GM12878 (cell line): ENCODE measurements around the gene DMXL1. TPM values are rescaled to one million over a fixed set of nuclear protein-coding genes. Genes with fewer than 3 reads are reported as not detected.

Experiments used
- BCL11A ChIP-seq: IDR thresholded peaks from 2 replicates; pipeline ENCODE4 v1.6.1; 2011; ENCODE audit warnings: low read depth, low read length
- BHLHE40 ChIP-seq, 2 experiments: fragments of 450-650 bp in 1 of 2; IDR thresholded peaks; 2 replicates each; pipeline ENCODE4 v1.6.1; 2011 to 2017; ENCODE audit warnings: low read depth in 2 of 2, borderline replicate concordance in 1 of 2, improper control_type of control experiment in 1 of 2, low read length in 1 of 2, mild to moderate bottlenecking in 1 of 2
- CEBPB ChIP-seq, 2 experiments: fragments of 150-350 bp in 1 of 2; IDR thresholded peaks; 2 replicates each; pipeline ENCODE4 v1.6.1; 2012 to 2014; ENCODE audit warnings: low read depth in 2 of 2, low read length in 2 of 2, borderline replicate concordance in 1 of 2, inconsistent platforms in 1 of 2
- CHD2 ChIP-seq: IDR thresholded peaks from 2 replicates; pipeline ENCODE4 v1.6.1; 2011; ENCODE audit warnings: low read depth, low read length, improper control_type of control experiment, borderline replicate concordance
- HDAC6 ChIP-seq: fragments of 200-600 bp; sonication (generic); IDR thresholded peaks from one replicate; pipeline ENCODE4 v1.8.0; 2017; ENCODE audit warnings: antibody characterized with exemption; ENCODE audit not compliant: unreplicated experiment
- JUND ChIP-seq: IDR thresholded peaks from 2 replicates; pipeline ENCODE4 v1.6.1; 2012; ENCODE audit warnings: low read depth, mild to moderate bottlenecking, low read length, improper control_type of control experiment, moderate library complexity
- MTA3 ChIP-seq: IDR thresholded peaks from 2 replicates; pipeline ENCODE4 v1.6.1; 2012; ENCODE audit warnings: low read length, inconsistent platforms, borderline replicate concordance
- NFIC ChIP-seq: IDR thresholded peaks from 2 replicates; pipeline ENCODE4 v1.6.1; 2012; ENCODE audit warnings: low read depth, mild to moderate bottlenecking, inconsistent platforms, low read length, moderate library complexity
- NFXL1 ChIP-seq: fragments of 450-650 bp; IDR thresholded peaks from 2 replicates; pipeline ENCODE4 v1.6.1; 2017; ENCODE audit warnings: antibody characterized with exemption, mild to moderate bottlenecking, borderline replicate concordance
- RCOR1 ChIP-seq: conservative IDR thresholded peaks from 2 replicates; pipeline ENCODE4 v1.6.1; 2012; ENCODE audit warnings: low read depth, low read length, improper control_type of control experiment
- REST ChIP-seq: IDR thresholded peaks from 2 replicates; pipeline ENCODE4 v1.6.1; 2012; ENCODE audit warnings: mild to moderate bottlenecking, low read depth, low read length
- SIX5 ChIP-seq: IDR thresholded peaks from 2 replicates; pipeline ENCODE4 v1.6.1; 2011; ENCODE audit warnings: mild to moderate bottlenecking, low read depth, low read length, moderate library complexity; ENCODE audit not compliant: severe bottlenecking
- SMAD1 ChIP-seq: fragments of 450-650 bp; IDR thresholded peaks from 2 replicates; pipeline ENCODE4 v1.6.1; 2018; ENCODE audit warnings: mild to moderate bottlenecking, low read depth; ENCODE audit not compliant: partially characterized antibody
- SRF ChIP-seq, 2 experiments: IDR thresholded peaks; 2 replicates each; pipeline ENCODE4 v1.6.1; 2011; ENCODE audit warnings: low read depth in 2 of 2, low read length in 2 of 2, mild to moderate bottlenecking in 1 of 2, moderate library complexity in 1 of 2
- TARDBP ChIP-seq: IDR thresholded peaks from 2 replicates; pipeline ENCODE4 v1.6.1; 2016; ENCODE audit warnings: borderline replicate concordance
- YBX1 ChIP-seq: fragments of 450-650 bp; IDR thresholded peaks from 2 replicates; pipeline ENCODE4 v1.6.1; 2016; ENCODE audit warnings: antibody characterized with exemption
- ZNF622 ChIP-seq: fragments of 450-650 bp; IDR thresholded peaks from 2 replicates; pipeline ENCODE4 v1.6.1; 2017; ENCODE audit warnings: mild to moderate bottlenecking, inconsistent platforms
- polyA plus RNA-seq, 11 experiments: library from polyadenylated mRNA; depleted of rRNA in 4 of 11; unstranded in 6 of 11; stranded (reverse) in 5 of 11; fragments of >200 nt; fragmentation: Nextera tagmentation in 4 of 11; fragmentation: Illumina TruSeq in 1 of 11; extraction: Ambion mirVana in 4 of 11; extraction: Trizol in 1 of 11; gene quantifications; 1 replicate in 1 of 11; 2 replicates in 10 of 11; pipeline versions ENCODE4 v1.2.1 to v1.2.3, GENCODE V29; 2011 to 2016; ENCODE audit warnings: inconsistent platforms in 2 of 11, missing spikeins in 2 of 11, low read depth in 1 of 11
- total RNA-seq, 4 experiments: library from RNA; depleted of rRNA in 3 of 4; stranded (reverse); fragments of >200 nt in 3 of 4; fragmentation: Illumina TruSeq in 1 of 4; extraction: Trizol in 1 of 4; gene quantifications; 2 replicates each; pipeline versions ENCODE4 v1.2.1 to v1.2.3, GENCODE V29; 2013 to 2021
- TF ChIP-seq, protein P1 (sequence below): fragments of 150-350 bp; IDR thresholded peaks from 2 replicates; pipeline ENCODE4 v1.6.1; 2016; ENCODE audit warnings: low read depth, low read length
- TF ChIP-seq, protein P2 (sequence below): IDR thresholded peaks from 2 replicates; pipeline ENCODE4 v1.6.1; 2012; ENCODE audit warnings: improper control_type of control experiment, low read depth, low read length; ENCODE audit not compliant: insufficient replicate concordance

Gene DMXL1
- total and polyA plus RNA-seq, 10 of the 15 experiments (the other 5 are each of a cell fraction or from before 2014, with no cell fraction given), result 9.1 to 67.7 (median 34.1) TPM

DNA sequence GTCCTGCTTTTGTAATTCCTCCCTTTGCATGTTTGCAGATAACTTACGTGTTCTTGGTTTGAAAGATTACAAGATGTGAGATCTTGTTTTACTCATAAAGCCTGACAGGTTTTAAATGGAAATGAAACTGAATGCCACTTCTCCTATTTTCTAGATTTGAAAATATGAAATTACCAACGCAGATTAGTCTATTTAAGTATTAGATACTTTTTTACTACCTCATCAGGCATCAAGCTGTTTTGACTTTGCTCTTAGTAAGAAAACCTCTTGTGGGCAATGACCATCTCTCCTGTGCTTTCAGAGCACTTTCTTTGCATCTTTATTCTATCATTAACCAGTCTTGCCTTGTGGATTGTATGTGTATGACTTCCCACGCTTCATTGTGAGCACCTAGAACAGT, 3.5 kb downstream of the DMXL1 start (continued):
- no peak for TF ChIP-seq REST
- TF ChIP-seq CHD2, result no peak
- TF ChIP-seq SIX5, result no peak
- no peak for TF ChIP-seq MTA3
- no peak for TF ChIP-seq HDAC6
- no peak for TF ChIP-seq BCL11A
- no peak for TF ChIP-seq SMAD1
- TF ChIP-seq ZNF622, result no peak
- peak in 1 of 2 experiments; percentile 46; a peak in 1 of 4 replicates for TF ChIP-seq BHLHE40 (IDR thresholded peaks at IDR 0.05; ENCODE audit: borderline replicate concordance in 1 of 2, low read depth in 2 of 2, low read length in 1 of 2)
- no peak for TF ChIP-seq SRF (IDR thresholded peaks at IDR 0.05; ENCODE audit: low read depth in 2 of 2, low read length in 2 of 2)
- TF ChIP-seq RCOR1, result no peak
- TF ChIP-seq, protein P1, sequence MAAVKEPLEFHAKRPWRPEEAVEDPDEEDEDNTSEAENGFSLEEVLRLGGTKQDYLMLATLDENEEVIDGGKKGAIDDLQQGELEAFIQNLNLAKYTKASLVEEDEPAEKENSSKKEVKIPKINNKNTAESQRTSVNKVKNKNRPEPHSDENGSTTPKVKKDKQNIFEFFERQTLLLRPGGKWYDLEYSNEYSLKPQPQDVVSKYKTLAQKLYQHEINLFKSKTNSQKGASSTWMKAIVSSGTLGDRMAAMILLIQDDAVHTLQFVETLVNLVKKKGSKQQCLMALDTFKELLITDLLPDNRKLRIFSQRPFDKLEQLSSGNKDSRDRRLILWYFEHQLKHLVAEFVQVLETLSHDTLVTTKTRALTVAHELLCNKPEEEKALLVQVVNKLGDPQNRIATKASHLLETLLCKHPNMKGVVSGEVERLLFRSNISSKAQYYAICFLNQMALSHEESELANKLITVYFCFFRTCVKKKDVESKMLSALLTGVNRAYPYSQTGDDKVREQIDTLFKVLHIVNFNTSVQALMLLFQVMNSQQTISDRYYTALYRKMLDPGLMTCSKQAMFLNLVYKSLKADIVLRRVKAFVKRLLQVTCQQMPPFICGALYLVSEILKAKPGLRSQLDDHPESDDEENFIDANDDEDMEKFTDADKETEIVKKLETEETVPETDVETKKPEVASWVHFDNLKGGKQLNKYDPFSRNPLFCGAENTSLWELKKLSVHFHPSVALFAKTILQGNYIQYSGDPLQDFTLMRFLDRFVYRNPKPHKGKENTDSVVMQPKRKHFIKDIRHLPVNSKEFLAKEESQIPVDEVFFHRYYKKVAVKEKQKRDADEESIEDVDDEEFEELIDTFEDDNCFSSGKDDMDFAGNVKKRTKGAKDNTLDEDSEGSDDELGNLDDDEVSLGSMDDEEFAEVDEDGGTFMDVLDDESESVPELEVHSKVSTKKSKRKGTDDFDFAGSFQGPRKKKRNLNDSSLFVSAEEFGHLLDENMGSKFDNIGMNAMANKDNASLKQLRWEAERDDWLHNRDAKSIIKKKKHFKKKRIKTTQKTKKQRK, result no peak
- peak; percentile 90 for TF ChIP-seq NFIC
- no peak for TF ChIP-seq CEBPB (IDR thresholded peaks at IDR 0.05; ENCODE audit: borderline replicate concordance in 1 of 2, low read depth in 2 of 2, low read length in 2 of 2)
- TF ChIP-seq, protein P2, sequence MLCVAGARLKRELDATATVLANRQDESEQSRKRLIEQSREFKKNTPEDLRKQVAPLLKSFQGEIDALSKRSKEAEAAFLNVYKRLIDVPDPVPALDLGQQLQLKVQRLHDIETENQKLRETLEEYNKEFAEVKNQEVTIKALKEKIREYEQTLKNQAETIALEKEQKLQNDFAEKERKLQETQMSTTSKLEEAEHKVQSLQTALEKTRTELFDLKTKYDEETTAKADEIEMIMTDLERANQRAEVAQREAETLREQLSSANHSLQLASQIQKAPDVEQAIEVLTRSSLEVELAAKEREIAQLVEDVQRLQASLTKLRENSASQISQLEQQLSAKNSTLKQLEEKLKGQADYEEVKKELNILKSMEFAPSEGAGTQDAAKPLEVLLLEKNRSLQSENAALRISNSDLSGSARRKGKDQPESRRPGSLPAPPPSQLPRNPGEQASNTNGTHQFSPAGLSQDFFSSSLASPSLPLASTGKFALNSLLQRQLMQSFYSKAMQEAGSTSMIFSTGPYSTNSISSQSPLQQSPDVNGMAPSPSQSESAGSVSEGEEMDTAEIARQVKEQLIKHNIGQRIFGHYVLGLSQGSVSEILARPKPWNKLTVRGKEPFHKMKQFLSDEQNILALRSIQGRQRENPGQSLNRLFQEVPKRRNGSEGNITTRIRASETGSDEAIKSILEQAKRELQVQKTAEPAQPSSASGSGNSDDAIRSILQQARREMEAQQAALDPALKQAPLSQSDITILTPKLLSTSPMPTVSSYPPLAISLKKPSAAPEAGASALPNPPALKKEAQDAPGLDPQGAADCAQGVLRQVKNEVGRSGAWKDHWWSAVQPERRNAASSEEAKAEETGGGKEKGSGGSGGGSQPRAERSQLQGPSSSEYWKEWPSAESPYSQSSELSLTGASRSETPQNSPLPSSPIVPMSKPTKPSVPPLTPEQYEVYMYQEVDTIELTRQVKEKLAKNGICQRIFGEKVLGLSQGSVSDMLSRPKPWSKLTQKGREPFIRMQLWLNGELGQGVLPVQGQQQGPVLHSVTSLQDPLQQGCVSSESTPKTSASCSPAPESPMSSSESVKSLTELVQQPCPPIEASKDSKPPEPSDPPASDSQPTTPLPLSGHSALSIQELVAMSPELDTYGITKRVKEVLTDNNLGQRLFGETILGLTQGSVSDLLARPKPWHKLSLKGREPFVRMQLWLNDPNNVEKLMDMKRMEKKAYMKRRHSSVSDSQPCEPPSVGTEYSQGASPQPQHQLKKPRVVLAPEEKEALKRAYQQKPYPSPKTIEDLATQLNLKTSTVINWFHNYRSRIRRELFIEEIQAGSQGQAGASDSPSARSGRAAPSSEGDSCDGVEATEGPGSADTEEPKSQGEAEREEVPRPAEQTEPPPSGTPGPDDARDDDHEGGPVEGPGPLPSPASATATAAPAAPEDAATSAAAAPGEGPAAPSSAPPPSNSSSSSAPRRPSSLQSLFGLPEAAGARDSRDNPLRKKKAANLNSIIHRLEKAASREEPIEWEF, result no peak
- TF ChIP-seq YBX1, result no peak
- no peak for TF ChIP-seq TARDBP
- TF ChIP-seq NFXL1, result no peak
- TF ChIP-seq JUND, result no peak
